ENCODE measurements around the gene TXLNB.
"Not testable (repeated sequence)": the region's sequence is repeated elsewhere in the genome, so short reads cannot be mapped to it uniquely, and the experiment has no call there.

TXLNB gene

GRCh38 chr6:139313229-139313628 lies 21.4 kb upstream of the TXLNB start:
- no peak for DNase-seq (ENCODE audit: low read depth in 2 of 2, low spot score in 1 of 2)

GRCh38 chr6:139311831-139312230 lies 20.0 kb upstream of the TXLNB start:
- DNase-seq (ENCODE audit: low read depth in 2 of 2, low spot score in 1 of 2) = no peak

GRCh38 chr6:139308936-139309603 lies 17.3 kb upstream of the TXLNB start:
- DNase-seq (ENCODE audit: low read depth in 2 of 2, low spot score in 1 of 2) = no peak

GRCh38 chr6:139308286-139308916 lies 16.6 kb upstream of the TXLNB start:
- DNase-seq (ENCODE audit: low read depth in 2 of 2, low spot score in 1 of 2) = no peak

- no peak for DNase-seq (ENCODE audit: low read depth in 2 of 2, low spot score in 1 of 2)
These were observed 14.6 kb upstream of the TXLNB start for GRCh38 chr6:139306291-139306981.

GRCh38 chr6:139303185-139303584 lies 11.4 kb upstream of the TXLNB start:
- no peak for DNase-seq (ENCODE audit: low read depth in 2 of 2, low spot score in 1 of 2)

- DNase-seq (ENCODE audit: low read depth in 2 of 2, low spot score in 1 of 2) = no peak
These were observed 6.1 kb upstream of the TXLNB start for GRCh38 chr6:139297921-139298320.

GRCh38 chr6:139296927-139297326 lies 5.1 kb upstream of the TXLNB start:
- no peak for DNase-seq (ENCODE audit: low read depth in 2 of 2, low spot score in 1 of 2)

- no peak for DNase-seq (ENCODE audit: low read depth in 2 of 2, low spot score in 1 of 2)
These were observed 4.1 kb upstream of the TXLNB start for GRCh38 chr6:139295901-139296300.

GRCh38 chr6:139294090-139294489 lies 2.3 kb upstream of the TXLNB start:
- no peak for DNase-seq (ENCODE audit: low read depth in 2 of 2, low spot score in 1 of 2)

GRCh38 chr6:139293230-139293629 lies 1.4 kb upstream of the TXLNB start:
- not testable (repeated sequence) for DNase-seq (ENCODE audit: low read depth in 2 of 2, low spot score in 1 of 2)

- no peak for DNase-seq (ENCODE audit: low read depth in 2 of 2, low spot score in 1 of 2)
These were observed 949 bp downstream of the TXLNB start for GRCh38 chr6:139290787-139291311.

- no peak for DNase-seq (ENCODE audit: low read depth in 2 of 2, low spot score in 1 of 2)
These were observed 2.6 kb downstream of the TXLNB start for GRCh38 chr6:139289233-139289632.

- no peak for DNase-seq (ENCODE audit: low read depth in 2 of 2, low spot score in 1 of 2)
These were observed 3.2 kb downstream of the TXLNB start for GRCh38 chr6:139288496-139289040.

GRCh38 chr6:139287868-139288267 lies 3.9 kb downstream of the TXLNB start:
- DNase-seq (ENCODE audit: low read depth in 2 of 2, low spot score in 1 of 2) = no peak

- DNase-seq (ENCODE audit: low read depth in 2 of 2, low spot score in 1 of 2) = not testable (repeated sequence)
These were observed 5.4 kb downstream of the TXLNB start for GRCh38 chr6:139286438-139286837.

GRCh38 chr6:139285590-139285989 lies 6.2 kb downstream of the TXLNB start:
- DNase-seq (ENCODE audit: low read depth in 2 of 2, low spot score in 1 of 2) = no peak

- DNase-seq (ENCODE audit: low read depth in 2 of 2, low spot score in 1 of 2) = no peak
These were observed 7.0 kb downstream of the TXLNB start for GRCh38 chr6:139284789-139285188.

- no peak for DNase-seq (ENCODE audit: low read depth in 2 of 2, low spot score in 1 of 2)
These were observed 9.1 kb downstream of the TXLNB start for GRCh38 chr6:139282684-139283083.

- DNase-seq (ENCODE audit: low read depth in 2 of 2, low spot score in 1 of 2) = no peak
These were observed 13.6 kb downstream of the TXLNB start for GRCh38 chr6:139278190-139278589.

GRCh38 chr6:139277587-139277986 lies 14.2 kb downstream of the TXLNB start:
- DNase-seq (ENCODE audit: low read depth in 2 of 2, low spot score in 1 of 2) = no peak

- no peak for DNase-seq (ENCODE audit: low read depth in 2 of 2, low spot score in 1 of 2)
These were observed 14.6 kb downstream of the TXLNB start for GRCh38 chr6:139277161-139277560.

Measured in stimulated activated CD8-positive, alpha-beta memory T cell treated with anti-CD3 and anti-CD28 coated beads, Interleukin-4, amount 100 ng/mL, for 4 hours (primary cell).